Ishikawa (cell line): ENCODE measurements around the gene ATF7IP2.

Source experiments
- CEBPB ChIP-seq: IDR thresholded peaks from 2 replicates; pipeline ENCODE4 v1.6.1; 2012
- CREB1 ChIP-seq: IDR thresholded peaks from 2 replicates; pipeline ENCODE4 v1.6.1; 2012; ENCODE audit warnings: low read depth
- EGR1 ChIP-seq: IDR thresholded peaks from 2 replicates; pipeline ENCODE4 v1.6.1; 2012
- EP300 ChIP-seq: IDR thresholded peaks from 2 replicates; pipeline ENCODE4 v1.6.1; 2012; ENCODE audit warnings: borderline replicate concordance
- FOXM1 ChIP-seq: IDR thresholded peaks from 2 replicates; pipeline ENCODE4 v1.6.1; 2012; ENCODE audit warnings: low read depth, borderline replicate concordance
- NFIC ChIP-seq: IDR thresholded peaks from 2 replicates; pipeline ENCODE4 v1.6.1; 2012
- RAD21 ChIP-seq: IDR thresholded peaks from 2 replicates; pipeline ENCODE4 v1.6.1; 2012; ENCODE audit warnings: low read depth
- REST ChIP-seq: IDR thresholded peaks from 2 replicates; pipeline ENCODE4 v1.6.1; 2012; ENCODE audit warnings: low read depth, mild to moderate bottlenecking
- TAF1 ChIP-seq: IDR thresholded peaks from 2 replicates; pipeline ENCODE4 v1.6.1; 2012; ENCODE audit warnings: low read depth, mild to moderate bottlenecking
- TCF12 ChIP-seq: IDR thresholded peaks from 2 replicates; pipeline ENCODE4 v1.6.1; 2012; ENCODE audit warnings: low read depth
- TEAD4 ChIP-seq: IDR thresholded peaks from 2 replicates; pipeline ENCODE4 v1.6.1; 2012
- USF1 ChIP-seq: IDR thresholded peaks from 2 replicates; pipeline ENCODE4 v1.6.1; 2012
- YY1 ChIP-seq: IDR thresholded peaks from 2 replicates; pipeline ENCODE4 v1.6.1; 2012; ENCODE audit warnings: low read depth
- ZBTB7A ChIP-seq: IDR thresholded peaks from 2 replicates; pipeline ENCODE4 v1.6.1; 2012; ENCODE audit warnings: low read depth
- TF ChIP-seq, protein P1 (sequence below): IDR thresholded peaks from 2 replicates; pipeline ENCODE4 v1.6.1; 2012

ATF7IP2 gene

GRCh38 chr16:10390330-10390729, 4.5 kb downstream of the ATF7IP2 start:
- no peak for TF ChIP-seq ZBTB7A
- TF ChIP-seq USF1, result no peak
- no peak for TF ChIP-seq EGR1
- TF ChIP-seq CEBPB, result no peak
- TF ChIP-seq RAD21, result no peak
- TF ChIP-seq, protein P1, sequence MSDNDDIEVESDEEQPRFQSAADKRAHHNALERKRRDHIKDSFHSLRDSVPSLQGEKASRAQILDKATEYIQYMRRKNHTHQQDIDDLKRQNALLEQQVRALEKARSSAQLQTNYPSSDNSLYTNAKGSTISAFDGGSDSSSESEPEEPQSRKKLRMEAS, result no peak
- TF ChIP-seq TAF1, result no peak
- no peak for TF ChIP-seq EP300
- no peak for TF ChIP-seq YY1
- TF ChIP-seq TCF12, result no peak
- no peak for TF ChIP-seq CREB1
- no peak for TF ChIP-seq REST
- no peak for TF ChIP-seq FOXM1
- TF ChIP-seq NFIC, result no peak
- TF ChIP-seq TEAD4, result no peak

DNA sequence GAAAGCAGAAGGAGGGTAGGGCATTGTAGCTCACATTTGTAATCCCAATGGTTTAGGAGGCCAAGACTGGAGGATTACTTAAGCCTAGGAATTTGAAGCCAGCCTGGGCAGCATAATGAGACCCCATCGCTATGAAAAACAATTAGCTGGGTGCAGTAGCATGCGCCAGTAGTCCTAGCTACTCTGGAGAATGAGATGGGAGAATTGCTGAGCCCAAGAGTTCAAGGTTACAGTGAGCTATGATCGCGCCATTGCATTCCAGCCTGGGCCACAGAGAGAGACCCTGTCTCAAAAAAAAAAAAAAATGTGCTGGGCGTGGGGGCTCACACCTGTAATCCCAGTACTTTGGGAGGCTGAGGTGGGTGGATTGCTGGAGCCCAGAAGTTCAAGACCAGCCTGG, 5.0 kb downstream of the ATF7IP2 start:
- TF ChIP-seq FOXM1 (no peak), USF1 (no peak), TAF1 (no peak), YY1 (no peak), TEAD4 (no peak), ZBTB7A (no peak), NFIC (no peak), RAD21 (no peak), EGR1 (no peak), TCF12 (no peak), CREB1 (no peak), CEBPB (no peak), REST (no peak), EP300 (no peak)
- TF ChIP-seq, protein P1, result no peak

GRCh38 chr16:10391339-10391738, 5.5 kb downstream of the ATF7IP2 start:
- TF ChIP-seq ZBTB7A (no peak), TCF12 (no peak), TAF1 (no peak), NFIC (no peak), CEBPB (no peak), REST (no peak), TEAD4 (no peak), YY1 (no peak), CREB1 (no peak), EP300 (no peak), FOXM1 (no peak), USF1 (no peak), EGR1 (no peak), RAD21 (no peak)
- TF ChIP-seq, protein P1, result no peak

DNA sequence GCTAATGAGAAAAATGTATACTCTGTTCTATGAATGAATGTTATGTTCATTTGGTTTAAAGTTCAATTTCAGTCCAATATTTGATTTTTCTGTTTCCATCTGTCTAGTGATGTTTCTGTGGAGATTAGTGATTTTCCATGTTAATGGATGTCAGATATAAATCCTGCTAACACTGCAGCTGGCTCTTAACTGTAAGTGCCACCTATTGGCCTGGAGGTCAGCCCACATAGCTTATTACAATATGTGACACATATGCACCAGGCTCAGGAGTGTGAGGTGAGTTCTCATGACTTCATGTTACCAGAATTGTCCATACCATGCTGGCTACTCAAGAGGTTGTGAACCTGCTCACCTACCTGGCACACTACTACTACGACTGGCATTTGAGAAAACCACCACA, 17.1 kb downstream of the ATF7IP2 start:
- TF ChIP-seq REST (no peak), CEBPB (no peak), YY1 (no peak), EP300 (no peak), TEAD4 (no peak), NFIC (no peak), RAD21 (no peak), TAF1 (no peak), FOXM1 (no peak), TCF12 (no peak), CREB1 (no peak), ZBTB7A (no peak), EGR1 (no peak), USF1 (no peak)
- TF ChIP-seq, protein P1, result no peak
